ENCODE results near the gene KCNJ6. TPM values are rescaled to one million over a fixed set of nuclear protein-coding genes. Genes with fewer than 3 reads are reported as not detected.

Gene KCNJ6
- total RNA-seq, 1 experiment from 2014 or later, result 1.2 TPM

DNA sequence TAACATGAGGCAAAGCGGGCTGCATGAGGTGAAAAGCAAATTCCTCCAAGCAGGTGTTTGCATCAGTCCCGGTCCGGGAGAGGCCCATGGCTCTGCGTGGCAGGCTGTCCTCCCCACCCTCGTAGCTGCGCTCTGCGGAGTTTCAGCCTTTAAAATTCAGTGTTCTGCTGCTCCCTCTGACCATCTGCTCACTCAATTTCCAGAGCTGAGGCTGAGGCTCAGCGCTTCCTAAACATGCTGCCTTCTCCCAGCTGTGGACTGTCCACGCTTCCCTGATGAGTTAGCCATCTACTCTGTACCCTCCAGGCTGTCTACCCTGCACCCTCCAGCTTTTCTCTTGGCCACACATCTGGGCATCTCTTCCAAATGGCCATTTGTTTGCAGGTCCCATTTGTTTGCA is 87.7 kb downstream of the KCNJ6 start:
- Histone ChIP-seq H3K27ac (ENCODE audit: insufficient read length, low read depth, low read length) (no peak overlapping the region), H3K23ac (ENCODE audit: insufficient read length, low read depth, low read length) (no peak overlapping the region), H2BK5ac (ENCODE audit: insufficient read length, low read length) (no peak overlapping the region), H4K91ac (ENCODE audit: insufficient read length, low read depth, low read length) (no peak overlapping the region), H2AK5ac (ENCODE audit: insufficient read length, low read length) (no peak overlapping the region), H3K23me2 (ENCODE audit: insufficient read length, low read depth, low read length, poor library complexity, severe bottlenecking) (no peaks in the 10 kb centered on the region), H4K5ac (ENCODE audit: insufficient read length, low read depth, low read length) (no peak overlapping the region), H2BK20ac (ENCODE audit: low read depth, low read length, poor library complexity, severe bottlenecking) (no peak overlapping the region), H4K20me1 (ENCODE audit: control insufficient read depth, insufficient read depth, insufficient read length) (no peaks in the 10 kb centered on the region), H3K27me3 (ENCODE audit: insufficient read depth, low read length) (no peaks in the 10 kb centered on the region), H2AFZ (ENCODE audit: low read length) (no peak overlapping the region), H3K9me3 (ENCODE audit: control insufficient read depth, low read depth, low read length) (no peaks in the 10 kb centered on the region), H3K14ac (ENCODE audit: insufficient read depth, low read length) (no peak overlapping the region), H2BK15ac (ENCODE audit: low read depth, low read length) (no peak overlapping the region), H3K79me2 (ENCODE audit: insufficient read depth, low read length) (no peaks in the 10 kb centered on the region), H3K18ac (ENCODE audit: insufficient read length, low read depth, low read length) (no peak overlapping the region), H2BK120ac (ENCODE audit: low read depth, low read length, poor library complexity, severe bottlenecking) (no peak overlapping the region), H4K8ac (replicated peaks; ENCODE audit: insufficient read length, low read depth, low read length) (no peak overlapping the region), H3K9ac (ENCODE audit: extremely low read depth, insufficient read length, low read length) (no peak overlapping the region), H3K4me1 (ENCODE audit: insufficient read depth, low read length) (peaks cover 2% of the 10 kb centered on the region; the same call in 1 of the 2 replicates), H3K4me2 (ENCODE audit: insufficient read depth, insufficient read length, low read length) (no peak overlapping the region), H2BK12ac (ENCODE audit: insufficient read length, low read depth, low read length) (no peak overlapping the region), H3K4ac (ENCODE audit: low read depth, low read length) (no peak overlapping the region), H3K56ac (ENCODE audit: insufficient read length, low read depth, low read length) (no peak overlapping the region), H3K79me1 (ENCODE audit: insufficient read depth, low read depth, low read length, poor library complexity, severe bottlenecking) (no peaks in the 10 kb centered on the region), H3T11ph (ENCODE audit: low read length) (no peak overlapping the region)
- Mint-ChIP-seq H3K4me3 (no peak overlapping the region), H3K9me3 (peaks cover 0 to 2% of the 10 kb centered on the region in 2 experiments; a peak in 2 of 5 replicates), H3K4me1 (peaks cover 50 to 65% of the 10 kb centered on the region in 2 experiments), H3K36me3 (ENCODE audit: insufficient read depth in 1 of 3, low read depth in 3 of 3) (peaks cover 0 to 14% (median 0%) of the 10 kb centered on the region in 3 experiments; a peak in 2 of 7 replicates), H3K27ac (peak overlapping the region in 1 of 3 experiments; percentile 48; a peak in 1 of 7 replicates), H3K27me3 (ENCODE audit: low read depth) (no peaks in the 10 kb centered on the region; the same call in 1 of the 2 replicates)
- no peak for DNase-seq
- no CpG with 5 or more reads among the region's 9 CpGs for WGBS (ENCODE audit: extremely low coverage, insufficient read length, low lambda C conversion rate)
- TF ChIP-seq, protein P1, sequence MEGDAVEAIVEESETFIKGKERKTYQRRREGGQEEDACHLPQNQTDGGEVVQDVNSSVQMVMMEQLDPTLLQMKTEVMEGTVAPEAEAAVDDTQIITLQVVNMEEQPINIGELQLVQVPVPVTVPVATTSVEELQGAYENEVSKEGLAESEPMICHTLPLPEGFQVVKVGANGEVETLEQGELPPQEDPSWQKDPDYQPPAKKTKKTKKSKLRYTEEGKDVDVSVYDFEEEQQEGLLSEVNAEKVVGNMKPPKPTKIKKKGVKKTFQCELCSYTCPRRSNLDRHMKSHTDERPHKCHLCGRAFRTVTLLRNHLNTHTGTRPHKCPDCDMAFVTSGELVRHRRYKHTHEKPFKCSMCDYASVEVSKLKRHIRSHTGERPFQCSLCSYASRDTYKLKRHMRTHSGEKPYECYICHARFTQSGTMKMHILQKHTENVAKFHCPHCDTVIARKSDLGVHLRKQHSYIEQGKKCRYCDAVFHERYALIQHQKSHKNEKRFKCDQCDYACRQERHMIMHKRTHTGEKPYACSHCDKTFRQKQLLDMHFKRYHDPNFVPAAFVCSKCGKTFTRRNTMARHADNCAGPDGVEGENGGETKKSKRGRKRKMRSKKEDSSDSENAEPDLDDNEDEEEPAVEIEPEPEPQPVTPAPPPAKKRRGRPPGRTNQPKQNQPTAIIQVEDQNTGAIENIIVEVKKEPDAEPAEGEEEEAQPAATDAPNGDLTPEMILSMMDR (conservative IDR thresholded peaks at IDR 0.05), result no peak

Data from H9 (cell line).